ENCODE data around the gene FIGN.

- TF ChIP-seq CTCF (IDR thresholded peaks at IDR 0.05; ENCODE audit: low read depth, low read length, missing input control) (no peak), FOXA1 (IDR thresholded peaks at IDR 0.05) (no peak), RAD21 (IDR thresholded peaks at IDR 0.05) (no peak), SP1 (IDR thresholded peaks at IDR 0.05) (no peak), MAX (IDR thresholded peaks at IDR 0.05) (no peak), EGR1 (IDR thresholded peaks at IDR 0.05; ENCODE audit: low read depth in 2 of 2) (no peak), TAF1 (conservative IDR thresholded peaks at IDR 0.05) (no peak), NR2F2 (IDR thresholded peaks at IDR 0.05) (no peak), YY1 (IDR thresholded peaks at IDR 0.05) (no peak), REST (IDR thresholded peaks at IDR 0.05) (no peak), JUND (IDR thresholded peaks at IDR 0.05) (no peak), HNF4G (IDR thresholded peaks at IDR 0.05) (no peak)
Observed at GRCh38 chr2:163711699-163712098, 24.1 kb downstream of the FIGN start.

Measured in liver (tissue), 3 donors.